K562 (cell line): ENCODE measurements around the gene GASK1A. TPM values are rescaled to one million over a fixed set of nuclear protein-coding genes. Genes with fewer than 3 reads are reported as not detected.

Source experiments
- polyA plus RNA-seq, 8 experiments: library from polyadenylated mRNA; depleted of rRNA in 4 of 8; stranded (reverse) in 5 of 8; unstranded in 3 of 8; fragments of >200 nt; fragmentation: Nextera tagmentation in 2 of 8; fragmentation: Illumina TruSeq in 1 of 8; extraction: Ambion mirVana in 2 of 8; extraction: Trizol in 1 of 8; gene quantifications; 2 replicates each; pipeline versions ENCODE4 v1.2.1 to v1.2.3, GENCODE V29; 2011 to 2014; ENCODE audit warnings: inconsistent platforms in 1 of 8, missing spikeins in 1 of 8
- total RNA-seq, 7 experiments: library from RNA; depleted of rRNA in 6 of 7; stranded (reverse); fragments of >200 nt in 6 of 7; fragmentation: Illumina TruSeq in 2 of 7; extraction: Trizol in 2 of 7; gene quantifications; 2 replicates each; pipeline versions ENCODE4 v1.2.1 to v1.2.3, GENCODE V29; 2011 to 2021; ENCODE audit warnings: low replicate concordance in 1 of 7
- TF ChIP-seq, protein P1 (sequence below), 2 experiments: fragments of 450-650 bp; IDR thresholded peaks; 2 replicates each; pipeline ENCODE4 v1.6.1; 2016; ENCODE audit warnings: mild to moderate bottlenecking in 2 of 2, borderline replicate concordance in 1 of 2, low read depth in 1 of 2, moderate library complexity in 1 of 2

GASK1A gene
- total and polyA plus RNA-seq, 9 of the 15 experiments (the other 6 are each of a cell fraction or from before 2014, with no cell fraction given): 0.04 to 0.11 (median 0.05) TPM; not detected in 5

DNA sequence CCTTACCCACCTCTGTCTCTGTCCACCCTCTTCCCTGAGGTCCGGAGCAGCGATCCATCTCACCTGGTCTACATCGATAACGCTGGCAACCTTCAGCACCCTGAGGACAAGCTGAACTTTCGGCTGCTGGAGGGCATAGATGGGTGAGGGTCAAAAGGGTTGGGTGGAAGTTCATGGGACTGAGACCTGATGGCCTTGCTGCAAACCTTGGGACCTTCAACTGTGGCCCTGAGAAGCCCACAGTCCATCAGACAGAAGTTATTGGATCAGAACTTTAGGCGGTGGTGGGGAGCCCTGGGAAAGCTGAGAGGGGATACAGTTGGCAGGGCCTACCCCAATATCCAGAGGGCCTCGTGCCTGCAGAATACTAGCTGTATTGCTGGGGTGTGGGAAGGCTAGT, 76.3 kb downstream of the GASK1A start (continued):
- TF ChIP-seq, protein P1, sequence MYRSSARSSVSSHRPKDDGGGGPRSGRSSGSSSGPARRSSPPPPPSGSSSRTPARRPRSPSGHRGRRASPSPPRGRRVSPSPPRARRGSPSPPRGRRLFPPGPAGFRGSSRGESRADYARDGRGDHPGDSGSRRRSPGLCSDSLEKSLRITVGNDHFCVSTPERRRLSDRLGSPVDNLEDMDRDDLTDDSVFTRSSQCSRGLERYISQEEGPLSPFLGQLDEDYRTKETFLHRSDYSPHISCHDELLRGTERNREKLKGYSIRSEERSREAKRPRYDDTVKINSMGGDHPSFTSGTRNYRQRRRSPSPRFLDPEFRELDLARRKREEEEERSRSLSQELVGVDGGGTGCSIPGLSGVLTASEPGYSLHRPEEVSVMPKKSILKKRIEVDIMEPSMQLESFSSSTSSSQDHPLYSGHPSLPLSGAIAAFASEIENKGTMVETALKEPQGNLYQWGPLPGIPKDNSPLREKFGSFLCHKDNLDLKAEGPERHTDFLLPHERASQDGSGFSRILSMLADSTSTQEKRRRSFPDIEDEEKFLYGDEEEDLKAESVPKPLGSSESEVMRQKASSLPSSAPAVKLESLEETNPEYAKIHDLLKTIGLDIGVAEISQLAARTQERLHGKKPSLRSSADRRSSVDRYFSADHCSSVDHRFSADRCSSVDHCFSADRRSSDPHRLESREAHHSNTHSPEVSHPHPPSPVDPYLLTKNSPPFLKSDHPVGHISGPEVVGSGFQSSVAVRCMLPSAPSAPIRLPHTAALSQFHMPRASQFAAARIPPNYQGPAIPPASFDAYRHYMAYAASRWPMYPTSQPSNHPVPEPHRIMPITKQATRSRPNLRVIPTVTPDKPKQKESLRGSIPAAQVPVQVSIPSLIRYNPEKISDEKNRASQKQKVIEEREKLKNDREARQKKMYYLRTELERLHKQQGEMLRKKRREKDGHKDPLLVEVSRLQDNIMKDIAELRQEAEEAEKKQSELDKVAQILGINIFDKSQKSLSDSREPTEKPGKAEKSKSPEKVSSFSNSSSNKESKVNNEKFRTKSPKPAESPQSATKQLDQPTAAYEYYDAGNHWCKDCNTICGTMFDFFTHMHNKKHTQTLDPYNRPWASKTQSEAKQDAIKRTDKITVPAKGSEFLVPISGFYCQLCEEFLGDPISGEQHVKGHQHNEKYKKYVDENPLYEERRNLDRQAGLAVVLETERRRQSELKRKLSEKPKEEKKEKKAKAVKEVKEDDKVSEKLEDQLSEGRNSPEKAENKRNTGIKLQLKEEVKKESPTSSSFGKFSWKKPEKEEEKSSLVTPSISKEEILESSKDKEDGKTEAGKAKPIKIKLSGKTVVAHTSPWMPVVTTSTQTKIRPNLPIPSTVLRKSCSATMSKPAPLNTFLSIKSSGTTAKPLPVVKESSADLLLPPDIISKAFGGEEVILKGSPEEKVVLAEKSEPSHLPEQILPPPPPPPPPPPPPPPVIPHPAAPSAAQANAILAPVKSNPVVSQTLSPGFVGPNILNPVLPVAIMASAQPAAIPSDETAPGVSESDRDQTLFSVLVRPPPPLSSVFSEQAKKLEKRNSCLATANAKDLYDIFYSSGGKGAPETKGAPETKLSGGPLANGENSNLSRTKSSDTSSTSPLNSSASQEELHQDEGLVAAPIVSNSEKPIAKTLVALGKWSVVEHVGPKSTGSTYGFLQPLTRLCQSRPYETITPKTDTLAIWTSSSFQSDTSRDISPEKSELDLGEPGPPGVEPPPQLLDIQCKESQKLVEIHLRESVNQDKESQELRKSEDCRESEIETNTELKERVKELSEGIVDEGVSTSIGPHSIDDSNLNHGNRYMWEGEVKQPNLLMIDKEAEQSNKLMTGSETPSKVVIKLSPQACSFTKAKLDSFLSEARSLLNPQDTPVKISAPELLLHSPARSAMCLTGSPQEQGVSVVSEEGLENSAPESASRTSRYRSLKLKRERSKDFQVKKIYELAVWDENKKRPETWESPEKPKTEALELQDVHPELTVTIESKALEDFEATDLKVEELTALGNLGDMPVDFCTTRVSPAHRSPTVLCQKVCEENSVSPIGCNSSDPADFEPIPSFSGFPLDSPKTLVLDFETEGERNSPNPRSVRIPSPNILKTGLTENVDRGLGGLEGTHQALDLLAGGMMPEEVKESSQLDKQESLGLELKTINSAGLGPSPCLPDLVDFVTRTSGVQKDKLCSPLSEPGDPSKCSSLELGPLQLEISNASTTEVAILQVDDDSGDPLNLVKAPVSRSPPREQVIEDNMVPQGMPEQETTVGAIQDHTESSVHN (IDR thresholded peaks at IDR 0.05; ENCODE audit: borderline replicate concordance in 1 of 2, low read depth in 1 of 2): no peak
- TF ChIP-seq, all 486 proteins: peak for 0
